CD4-positive, alpha-beta T cell treated with Interleukin-17A for 1 hour (primary cell): Measurements from ENCODE around the gene ACBD4.

Experiments used
- DNase-seq: peaks from one replicate; pipeline ENCODE4 v3.0.0-alpha.2; 2020

Gene ACBD4

GRCh38 chr17:45104907-45105624 is 30.4 kb upstream of the ACBD4 start:
- DNase-seq, result no peak

- no peak for DNase-seq
Observed at GRCh38 chr17:45106096-45106495, 29.4 kb upstream of the ACBD4 start.

GRCh38 chr17:45106582-45106981 is 28.9 kb upstream of the ACBD4 start:
- no peak for DNase-seq

GRCh38 chr17:45107293-45108010 is 28.0 kb upstream of the ACBD4 start:
- no peak for DNase-seq

GRCh38 chr17:45108051-45108450 is 27.4 kb upstream of the ACBD4 start:
- DNase-seq, result no peak

GRCh38 chr17:45108595-45109521 is 26.6 kb upstream of the ACBD4 start:
- DNase-seq, result no peak

GRCh38 chr17:45110676-45111611 is 24.5 kb upstream of the ACBD4 start:
- no peak for DNase-seq

- DNase-seq, result no peak
Observed at GRCh38 chr17:45111850-45112249, 23.6 kb upstream of the ACBD4 start.

GRCh38 chr17:45112559-45113423 is 22.7 kb upstream of the ACBD4 start:
- DNase-seq, result no peak

GRCh38 chr17:45113424-45113754 is 22.1 kb upstream of the ACBD4 start:
- no peak for DNase-seq

- DNase-seq, result no peak
Observed at GRCh38 chr17:45114117-45114932, 21.2 kb upstream of the ACBD4 start.

GRCh38 chr17:45115015-45115625 is 20.4 kb upstream of the ACBD4 start:
- DNase-seq, result no peak

- DNase-seq, result no peak
Observed at GRCh38 chr17:45115871-45116270, 19.6 kb upstream of the ACBD4 start.

- DNase-seq, result no peak
Observed at GRCh38 chr17:45116434-45117016, 19.0 kb upstream of the ACBD4 start.

- DNase-seq, result no peak
Observed at GRCh38 chr17:45117334-45117733, 18.2 kb upstream of the ACBD4 start.

GRCh38 chr17:45117848-45118646 is 17.4 kb upstream of the ACBD4 start:
- DNase-seq, result no peak

GRCh38 chr17:45118691-45119090 is 16.8 kb upstream of the ACBD4 start:
- DNase-seq, result no peak

GRCh38 chr17:45119964-45120363 is 15.5 kb upstream of the ACBD4 start:
- no peak for DNase-seq

- no peak for DNase-seq
Observed at GRCh38 chr17:45120558-45120957, 14.9 kb upstream of the ACBD4 start.
